ENCODE results near the gene POLDIP2.
"Not testable (repeated sequence)": the region's sequence is repeated elsewhere in the genome, so short reads cannot be mapped to it uniquely, and the experiment has no call there.

The POLDIP2 gene

GRCh38 chr17:28366605-28367004 is 9.3 kb upstream of the POLDIP2 start:
- DNase-seq (ENCODE audit: low read depth in 2 of 3, low spot score in 2 of 3), result no peak

- DNase-seq (ENCODE audit: low read depth in 2 of 3, low spot score in 2 of 3), result no peak
Measured at GRCh38 chr17:28365487-28365886, 8.2 kb upstream of the POLDIP2 start.

- DNase-seq (ENCODE audit: low read depth in 2 of 3, low spot score in 2 of 3), result no peak
Measured at GRCh38 chr17:28364665-28365363, 7.5 kb upstream of the POLDIP2 start, which contains the start of gene SEBOX. Gene SEBOX (minus strand): TSS chr17:28365199. CDS start chr17:28365151, 48 bp downstream.

- no peak for DNase-seq (ENCODE audit: low read depth in 2 of 3, low spot score in 2 of 3)
Measured at GRCh38 chr17:28363776-28364650, 6.7 kb upstream of the POLDIP2 start.

- DNase-seq (ENCODE audit: low read depth in 2 of 3, low spot score in 2 of 3), result no peak
Measured at GRCh38 chr17:28363186-28363585, 5.9 kb upstream of the POLDIP2 start.

- no peak for DNase-seq (ENCODE audit: low read depth in 2 of 3, low spot score in 2 of 3)
Measured at GRCh38 chr17:28357901-28358197, 522 bp upstream of the POLDIP2 start.

- no peak for DNase-seq (ENCODE audit: low read depth in 2 of 3, low spot score in 2 of 3)
Measured at GRCh38 chr17:28350271-28350670, 7.1 kb downstream of the POLDIP2 start.

GRCh38 chr17:28348979-28349378 is 8.3 kb downstream of the POLDIP2 start:
- DNase-seq (ENCODE audit: low read depth in 2 of 3, low spot score in 2 of 3), result no peak

- DNase-seq (ENCODE audit: low read depth in 2 of 3, low spot score in 2 of 3), result no peak
Measured at GRCh38 chr17:28347261-28347891, 10.0 kb downstream of the POLDIP2 start.

GRCh38 chr17:28346746-28347246 is 10.5 kb downstream of the POLDIP2 start:
- no peak for DNase-seq (ENCODE audit: low read depth in 2 of 3, low spot score in 2 of 3)

GRCh38 chr17:28346199-28346580 is 11.1 kb downstream of the POLDIP2 start:
- no peak for DNase-seq (ENCODE audit: low read depth in 2 of 3, low spot score in 2 of 3)

- no peak for DNase-seq (ENCODE audit: low read depth in 2 of 3, low spot score in 2 of 3)
Measured at GRCh38 chr17:28345419-28346198, 11.7 kb downstream of the POLDIP2 start.

GRCh38 chr17:28344435-28344901 is 12.9 kb downstream of the POLDIP2 start:
- DNase-seq (ENCODE audit: low read depth in 2 of 3, low spot score in 2 of 3), result no peak

- DNase-seq (ENCODE audit: low read depth in 2 of 3, low spot score in 2 of 3), result no peak
Measured at GRCh38 chr17:28344011-28344410, 13.3 kb downstream of the POLDIP2 start.

GRCh38 chr17:28343491-28343932 is 13.8 kb downstream of the POLDIP2 start:
- no peak for DNase-seq (ENCODE audit: low read depth in 2 of 3, low spot score in 2 of 3)

GRCh38 chr17:28342313-28342712 is 15.0 kb downstream of the POLDIP2 start:
- no peak for DNase-seq (ENCODE audit: low read depth in 2 of 3, low spot score in 2 of 3)

- no peak for DNase-seq (ENCODE audit: low read depth in 2 of 3, low spot score in 2 of 3)
Measured at GRCh38 chr17:28341516-28341915, 15.8 kb downstream of the POLDIP2 start.

GRCh38 chr17:28340374-28340773 is 17.0 kb downstream of the POLDIP2 start:
- no peak for DNase-seq (ENCODE audit: low read depth in 2 of 3, low spot score in 2 of 3)

GRCh38 chr17:28339431-28339830 is 17.9 kb downstream of the POLDIP2 start:
- no peak for DNase-seq (ENCODE audit: low read depth in 2 of 3, low spot score in 2 of 3)

GRCh38 chr17:28338769-28339212 is 18.5 kb downstream of the POLDIP2 start:
- DNase-seq (ENCODE audit: low read depth in 2 of 3, low spot score in 2 of 3), result not testable (repeated sequence)
